K562 (cell line): ENCODE results near the gene DNAH5. TPM values are rescaled to one million over a fixed set of nuclear protein-coding genes. Genes with fewer than 3 reads are reported as not detected.

Experiments
- ATAC-seq: fragments of 200-7000 bp; cut with Tn5 transposase; 3 replicates; pipeline ENCODE4 v1.9.1; 2020; ENCODE audit warnings: moderate library complexity
- BruUV-seq: library from RNA; stranded (reverse); fragments of 400-500 nt; replicated peaks from 2 replicates; lab custom pipeline; 2021; lab: Mats Ljungman, UMichigan
- CTCF ChIA-PET: fragments of 300-600 bp; formaldehyde crosslinking; extraction: SDS; loops from one replicate; lab custom pipeline; 2021; ENCODE audit warnings: low intra/inter-chr PET ratio; lab: Yijun Ruan, JAX
- POLR2A ChIA-PET: fragments of 300-600, 350-650 bp; sonication (Branson Sonifier 250); formaldehyde crosslinking; extraction: SDS; loops from one replicate; lab custom pipeline; 2021; ENCODE audit warnings: antibody characterized with exemption, inconsistent platforms; lab: Yijun Ruan, JAX
- DNase-seq, 4 experiments: peaks; one replicate each; pipeline versions ENCODE4 v3.0.0 to v3.0.0-alpha.2; 2011 to 2018; ENCODE audit warnings: low spot score in 3 of 4, mixed read lengths in 3 of 4; ENCODE audit errors: extremely low read depth in 1 of 4
- FAIRE-seq: peaks from 2 replicates; lab custom pipeline; 2011; peaks lifted over from hg19 to GRCh38; lab: Jason Lieb, UNC
- H2AFZ ChIP-seq: 2 replicates; pipeline ENCODE4 v1.6.0; 2011; ENCODE audit warnings: low read depth, low read length, control low read depth, inconsistent platforms
- H3K27ac ChIP-seq: fragments of 200-600 bp; 3 replicates; pipeline ENCODE4 v1.8.0; 2011; ENCODE audit warnings: low read depth, mild to moderate bottlenecking, control low read depth, inconsistent platforms, low read length, moderate library complexity, mixed read lengths; ENCODE audit errors: extremely low read depth
- H3K27me3 ChIP-seq, 2 experiments: fragments of 300-600 bp in 1 of 2; 2 replicates in 1 of 2; 3 replicates in 1 of 2; pipeline versions ENCODE4 v1.6.0 to v1.8.0; 2011; ENCODE audit warnings: inconsistent platforms in 2 of 2, low read length in 2 of 2, mild to moderate bottlenecking in 1 of 2, mixed read lengths in 1 of 2, moderate library complexity in 1 of 2; ENCODE audit not compliant: control insufficient read depth in 2 of 2, insufficient read depth in 2 of 2
- H3K36me3 ChIP-seq: fragments of 300-600 bp; 3 replicates; pipeline ENCODE4 v1.8.0; 2011; ENCODE audit warnings: mild to moderate bottlenecking, low read length, inconsistent platforms; ENCODE audit not compliant: control insufficient read depth, insufficient read depth
- H3K4me1 ChIP-seq, 2 experiments: fragments of 200-600 bp in 1 of 2; replicated peaks in 1 of 2; 2 replicates in 1 of 2; 3 replicates in 1 of 2; pipeline versions ENCODE4 v1.5.1 to v1.8.0; 2011; ENCODE audit warnings: inconsistent platforms in 2 of 2, low read length in 2 of 2, mild to moderate bottlenecking in 1 of 2, mixed read lengths in 1 of 2, moderate library complexity in 1 of 2; ENCODE audit not compliant: control insufficient read depth in 2 of 2, insufficient read depth in 2 of 2
- H3K4me2 ChIP-seq: 2 replicates; pipeline ENCODE4 v1.6.1; 2011; ENCODE audit warnings: low read length, control low read depth, inconsistent platforms, mixed read lengths; ENCODE audit not compliant: insufficient read depth
- H3K4me3 ChIP-seq: fragments of 200-600 bp; sonication (generic), shearing (Covaris generic); 2 replicates; pipeline ENCODE4 v1.5.1; 2016; ENCODE audit warnings: control low read depth, inconsistent platforms
- H3K79me2 ChIP-seq: fragments of 200-600 bp; 3 replicates; pipeline ENCODE4 v1.8.0; 2011; ENCODE audit warnings: low read length, inconsistent platforms; ENCODE audit not compliant: control insufficient read depth, insufficient read depth
- H3K9ac ChIP-seq, 2 experiments: 2 replicates each; pipeline versions ENCODE4 v1.6.0 to v1.6.1; 2011; ENCODE audit warnings: low read depth in 2 of 2, low read length in 2 of 2, control low read depth in 1 of 2, inconsistent platforms in 1 of 2, mild to moderate bottlenecking in 1 of 2, mixed read lengths in 1 of 2; ENCODE audit not compliant: insufficient read depth in 1 of 2
- H3K9me1 ChIP-seq: one replicate; pipeline ENCODE4 v1.6.0; 2011; ENCODE audit warnings: inconsistent platforms, mild to moderate bottlenecking, low read length, moderate library complexity; ENCODE audit not compliant: control insufficient read depth, insufficient read depth
- H3K9me3 ChIP-seq: replicated peaks from 2 replicates; pipeline ENCODE4 v1.5.1; 2011; ENCODE audit warnings: low read depth, low read length, inconsistent platforms; ENCODE audit not compliant: control insufficient read depth, insufficient read depth
- H4K20me1 ChIP-seq: replicated peaks from 2 replicates; pipeline ENCODE4 v1.6.1; 2011; ENCODE audit warnings: low read length, inconsistent platforms, mixed read lengths; ENCODE audit not compliant: control insufficient read depth, insufficient read depth
- REST ChIP-seq, 2 experiments: fragments of 450-650 bp; formaldehyde crosslinking in 1 of 2; IDR thresholded peaks; 2 replicates each; pipeline versions ENCODE4 v1.4.0 to v1.6.1; 2014 to 2020; ENCODE audit warnings: mild to moderate bottlenecking in 2 of 2, borderline replicate concordance in 1 of 2, low read depth in 1 of 2
- WGBS: fragments of 100-300 bp; shearing (Covaris generic); methylation state at CpG from one replicate; pipeline ENCODE4 v1.1.6; 2016; ENCODE audit warnings: low coverage, mixed read lengths; ENCODE audit not compliant: insufficient coverage; ENCODE audit errors: missing lambda C conversion rate; 5-methylcytosine and 5-hydroxymethylcytosine counted together
- in situ Hi-C: fragments of 300-500 bp; cut with MboI; formaldehyde crosslinking; loops from 4 replicates; pipeline ENCODE4 v1.15.0; 2018; ENCODE audit warnings: inconsistent platforms, mixed read lengths
- intact Hi-C: fragments of 100-400 bp; cut with micrococcal nuclease; formaldehyde crosslinking; loops from 2 replicates; pipeline ENCODE4 v1.14.2; 2022
- polyA plus RNA-seq, 8 experiments: library from polyadenylated mRNA; depleted of rRNA in 4 of 8; stranded (reverse) in 5 of 8; unstranded in 3 of 8; fragments of >200 nt; fragmentation: Nextera tagmentation in 2 of 8; fragmentation: Illumina TruSeq in 1 of 8; extraction: Ambion mirVana in 2 of 8; extraction: Trizol in 1 of 8; gene quantifications; 2 replicates each; pipeline versions ENCODE4 v1.2.1 to v1.2.3, GENCODE V29; 2011 to 2014; ENCODE audit warnings: inconsistent platforms in 1 of 8, missing spikeins in 1 of 8
- total RNA-seq, 7 experiments: library from RNA; depleted of rRNA in 6 of 7; stranded (reverse); fragments of >200 nt in 6 of 7; fragmentation: Illumina TruSeq in 2 of 7; extraction: Trizol in 2 of 7; gene quantifications; 2 replicates each; pipeline versions ENCODE4 v1.2.1 to v1.2.3, GENCODE V29; 2011 to 2021; ENCODE audit warnings: low replicate concordance in 1 of 7
- TF ChIP-seq, protein P1 (sequence below): sonication (generic); IDR thresholded peaks from 2 replicates; pipeline ENCODE4 v1.6.1; 2016

DNAH5 gene
- total and polyA plus RNA-seq, 9 of the 15 experiments (the other 6 are each of a cell fraction or from before 2014, with no cell fraction given): 0.03 TPM; not detected in 8

GRCh38 chr5:13648822-13649221 lies 295.7 kb downstream of the DNAH5 start:
- TF ChIP-seq, protein P1, sequence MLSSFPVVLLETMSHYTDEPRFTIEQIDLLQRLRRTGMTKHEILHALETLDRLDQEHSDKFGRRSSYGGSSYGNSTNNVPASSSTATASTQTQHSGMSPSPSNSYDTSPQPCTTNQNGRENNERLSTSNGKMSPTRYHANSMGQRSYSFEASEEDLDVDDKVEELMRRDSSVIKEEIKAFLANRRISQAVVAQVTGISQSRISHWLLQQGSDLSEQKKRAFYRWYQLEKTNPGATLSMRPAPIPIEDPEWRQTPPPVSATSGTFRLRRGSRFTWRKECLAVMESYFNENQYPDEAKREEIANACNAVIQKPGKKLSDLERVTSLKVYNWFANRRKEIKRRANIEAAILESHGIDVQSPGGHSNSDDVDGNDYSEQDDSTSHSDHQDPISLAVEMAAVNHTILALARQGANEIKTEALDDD: no peak
- TF ChIP-seq REST (IDR thresholded peaks at IDR 0.05; ENCODE audit: borderline replicate concordance): peak; percentile 47
- no peak for TF ChIP-seq REST (CRISPR knock-in tag; IDR thresholded peaks at IDR 0.05; ENCODE audit: low read depth)
- TF ChIP-seq, all 486 proteins: peak for 1
- Histone ChIP-seq H3K4me1 (no peaks in the 10 kb centered on the region), H3K4me2 (no peak overlapping the region), H3K27me3 (no peaks in the 10 kb centered on the region), H3K9me1 (no peaks in the 10 kb centered on the region), H3K9ac (no peak overlapping the region), H3K27ac (no peak overlapping the region), H2AFZ (no peak overlapping the region), H4K20me1 (no peaks in the 10 kb centered on the region), H3K4me3 (no peak overlapping the region), H3K36me3 (no peaks in the 10 kb centered on the region), H3K9me3 (no peaks in the 10 kb centered on the region), H3K79me2 (no peaks in the 10 kb centered on the region)
- CTCF ChIA-PET: no interaction called here
- BruUV-seq: no TSS peak
- POLR2A ChIA-PET: no interaction called here
- 2% methylated on average over 3 of the region's 3 CpGs for WGBS
- intact Hi-C loops: no loop called here
- no peak for FAIRE-seq
- DNase-seq: no peak
- in situ Hi-C loops: no loop called here
- no peak for ATAC-seq
